NCI-H748 treated with DMSO at 0.1 percent for 48 hours (cell line): Measurements from ENCODE around the gene TMEM44.

ENCODE experiments used
- DNase-seq: peaks from one replicate; lab custom pipeline; 2025; lab: John Stamatoyannopoulos, UW

TMEM44 gene

DNA sequence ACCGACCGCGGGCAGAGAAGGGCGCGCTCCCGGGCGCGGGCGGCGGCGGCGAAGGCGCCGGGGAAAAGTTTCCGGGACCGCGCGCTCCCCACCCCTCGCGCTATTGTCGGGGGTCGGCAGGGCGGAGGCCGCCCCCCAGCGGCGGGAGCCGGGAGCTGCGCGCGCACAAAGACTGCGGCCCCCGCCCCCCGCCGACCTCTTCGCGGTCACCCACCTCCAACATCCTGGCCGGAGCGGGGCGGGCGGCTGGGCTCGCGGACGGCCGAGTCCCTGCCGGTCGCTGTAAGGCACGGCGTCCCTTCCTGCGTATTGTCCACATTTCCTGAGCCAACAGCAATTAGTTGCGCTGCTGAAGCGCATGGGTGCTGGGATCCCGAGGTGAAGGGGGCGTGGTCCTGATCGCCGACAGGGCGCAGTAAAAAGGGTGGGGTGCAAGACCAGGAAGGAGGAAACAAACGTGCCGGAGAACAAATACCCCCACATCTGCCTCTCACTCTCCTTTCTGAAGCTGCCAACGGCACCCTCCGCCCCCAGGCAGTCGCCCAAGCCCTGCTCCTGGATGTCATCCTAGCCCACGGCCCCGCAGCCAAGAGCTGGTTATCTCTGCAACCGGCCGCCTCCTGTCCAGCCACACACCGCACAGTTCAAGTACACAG, at the start of gene TMEM44:
Gene TMEM44 (minus strand): TSS at position 71 of the 656 bp plus-strand sequence. CDS start 204 bp downstream, outside the sequence.
- peak; percentile 57 for DNase-seq

DNA sequence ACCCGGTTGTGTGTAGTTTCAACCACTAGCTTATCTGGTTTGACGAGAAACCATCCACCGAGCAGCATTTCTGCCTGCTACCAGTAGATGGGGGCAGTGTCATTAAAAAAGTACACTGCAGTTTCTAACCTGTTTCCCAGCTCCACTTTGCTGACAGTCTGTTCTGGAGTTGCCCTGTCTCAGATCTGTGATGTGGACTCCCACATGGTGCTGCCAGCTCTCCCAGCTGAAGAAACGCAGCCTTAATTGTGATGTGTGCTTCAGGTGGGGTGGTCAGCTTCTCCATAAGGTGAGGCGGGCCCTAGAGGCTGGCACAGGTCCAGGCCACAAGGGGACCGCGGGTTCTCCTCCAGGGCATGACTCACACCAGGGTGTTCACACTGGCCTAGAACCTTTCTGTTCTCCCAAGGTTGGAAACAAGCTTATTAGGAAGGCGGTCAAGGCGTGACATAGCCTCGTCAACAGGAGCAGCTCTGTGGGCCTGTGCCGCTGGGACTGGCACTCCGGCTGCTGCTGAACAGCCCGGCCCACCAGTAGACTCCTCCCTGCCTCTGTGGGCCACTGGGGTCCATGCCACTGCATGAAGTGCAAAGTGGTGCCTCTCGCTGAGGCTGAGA, 49.6 kb upstream of the TMEM44 start:
- DNase-seq, result peak; percentile 43

DNA sequence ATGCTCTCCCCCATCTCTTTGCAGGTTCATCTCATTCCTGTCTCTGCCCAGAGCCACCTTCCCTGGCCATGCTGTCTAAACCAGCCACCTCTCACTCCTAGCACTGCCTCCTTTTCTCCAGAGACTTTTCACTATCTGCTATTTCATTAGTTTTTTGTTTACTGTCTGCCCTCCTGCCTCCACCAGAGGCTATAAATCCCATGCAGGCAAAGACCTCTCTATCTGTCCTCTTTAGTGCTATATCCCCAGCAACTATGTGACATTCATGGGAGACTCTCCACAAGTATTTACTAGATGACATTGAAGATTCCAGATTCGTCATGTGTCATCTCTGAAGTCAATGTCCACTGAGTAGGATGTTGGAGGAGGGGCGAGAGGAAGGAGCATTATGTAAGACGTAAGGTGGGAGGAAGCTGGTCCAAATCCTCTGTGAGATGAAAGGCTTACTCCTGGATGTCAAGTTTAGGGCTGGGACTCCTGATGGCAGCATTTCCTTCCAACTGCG, 49.0 kb upstream of the TMEM44 start:
- no peak for DNase-seq

- DNase-seq, result no peak
These were observed 47.8 kb upstream of the TMEM44 start for GRCh38 chr3:194680888-194681615.

DNA sequence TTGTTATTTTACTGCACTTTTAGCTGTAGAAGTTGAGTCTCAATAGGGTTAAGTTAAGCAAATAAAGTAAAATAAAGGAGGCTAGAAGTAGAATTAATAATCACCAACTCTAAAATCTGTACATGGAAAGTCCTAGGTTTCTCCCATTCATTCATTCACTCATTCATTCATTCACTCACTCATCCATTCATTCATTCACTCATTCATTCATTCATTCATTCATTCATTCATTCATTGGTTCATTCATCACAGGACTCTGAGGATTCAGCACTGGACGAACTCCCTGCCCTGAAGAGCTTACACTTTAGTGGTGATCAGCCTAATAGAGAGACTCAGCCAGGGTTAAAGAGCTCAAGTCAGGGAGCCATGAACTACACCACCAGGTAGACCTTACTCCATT, 43.3 kb upstream of the TMEM44 start:
- no peak for DNase-seq

GRCh38 chr3:194675680-194676079, 42.5 kb upstream of the TMEM44 start:
- no peak for DNase-seq

DNA sequence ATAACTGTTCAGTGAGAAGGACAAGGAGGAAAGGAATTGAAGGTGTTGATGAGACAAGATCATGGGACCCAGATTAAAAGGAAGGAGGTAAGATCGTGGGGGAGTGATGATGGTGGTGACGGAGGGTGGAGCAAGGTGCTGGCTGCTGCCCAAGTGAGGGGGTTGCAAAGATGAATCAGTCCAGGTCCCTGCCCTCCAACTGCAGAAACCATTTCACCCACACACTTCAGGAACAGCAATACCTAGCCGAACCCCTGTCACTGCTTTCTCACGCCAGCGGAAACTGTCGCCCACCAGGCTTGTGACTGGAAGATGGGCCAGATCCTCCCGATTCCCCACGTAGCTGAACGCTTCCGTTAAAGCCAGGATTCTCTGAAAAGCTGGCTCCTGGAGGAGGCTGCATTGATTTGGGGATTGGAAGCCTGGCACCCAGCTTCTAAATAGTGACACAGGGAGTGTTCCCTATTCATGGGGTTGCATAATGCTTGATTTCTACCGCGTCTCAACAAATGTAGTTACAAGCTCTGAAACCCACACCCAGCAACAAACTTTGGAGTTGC, 41.9 kb upstream of the TMEM44 start:
- DNase-seq, result no peak

DNA sequence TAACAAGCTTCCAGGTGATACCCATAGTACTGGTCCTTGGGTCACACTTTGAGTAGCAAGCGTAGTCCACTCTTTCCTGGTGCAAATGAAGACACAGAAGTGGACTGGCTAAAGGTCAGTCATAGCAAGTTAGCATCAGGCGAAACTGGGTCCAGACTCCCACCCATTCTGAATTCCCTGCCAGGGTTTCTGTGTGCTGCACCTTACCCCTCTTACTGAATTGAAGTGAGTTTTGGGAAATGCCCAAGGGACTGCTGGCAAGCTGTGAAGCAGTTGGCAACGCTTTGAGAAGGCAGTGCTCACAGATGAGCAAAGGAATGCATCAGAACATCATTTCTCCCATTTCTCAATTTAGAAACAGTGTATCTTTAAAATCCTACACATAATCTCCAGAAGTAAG, 40.5 kb upstream of the TMEM44 start:
- no peak for DNase-seq

- no peak for DNase-seq
These were observed 39.7 kb upstream of the TMEM44 start for GRCh38 chr3:194672876-194673275.

- DNase-seq, result peak; percentile 88
These were observed 38.9 kb upstream of the TMEM44 start, which contains the start of gene LSG1 for GRCh38 chr3:194671900-194672808. LSG1 (minus strand) TSS chr3:194672191; CDS start chr3:194672162, 29 bp downstream.

- peak; percentile 5 for DNase-seq
These were observed 38.3 kb upstream of the TMEM44 start for GRCh38 chr3:194671511-194671899.

DNA sequence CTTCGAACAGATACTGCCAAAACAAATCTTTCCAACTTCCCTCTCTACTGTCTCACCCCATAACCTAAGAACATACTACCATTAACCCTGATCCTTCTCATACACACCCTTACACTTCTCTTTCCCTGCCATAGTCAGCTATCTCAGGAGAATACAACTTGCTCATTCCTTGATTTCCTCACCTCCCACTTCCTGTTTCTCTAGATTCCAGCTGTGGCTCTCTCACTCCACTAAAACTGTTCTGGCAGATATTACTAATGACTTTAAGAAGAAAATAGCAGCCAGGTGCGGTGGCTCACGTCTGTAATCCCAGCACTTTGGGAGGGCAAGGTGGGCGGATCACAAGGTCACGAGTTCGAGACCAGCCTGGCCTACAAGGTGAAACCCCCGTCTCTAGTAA, 34.1 kb upstream of the TMEM44 start:
- no peak for DNase-seq

- no peak for DNase-seq
These were observed 31.6 kb upstream of the TMEM44 start for GRCh38 chr3:194664857-194665256.

GRCh38 chr3:194661946-194662345, 28.7 kb upstream of the TMEM44 start:
- no peak for DNase-seq

DNA sequence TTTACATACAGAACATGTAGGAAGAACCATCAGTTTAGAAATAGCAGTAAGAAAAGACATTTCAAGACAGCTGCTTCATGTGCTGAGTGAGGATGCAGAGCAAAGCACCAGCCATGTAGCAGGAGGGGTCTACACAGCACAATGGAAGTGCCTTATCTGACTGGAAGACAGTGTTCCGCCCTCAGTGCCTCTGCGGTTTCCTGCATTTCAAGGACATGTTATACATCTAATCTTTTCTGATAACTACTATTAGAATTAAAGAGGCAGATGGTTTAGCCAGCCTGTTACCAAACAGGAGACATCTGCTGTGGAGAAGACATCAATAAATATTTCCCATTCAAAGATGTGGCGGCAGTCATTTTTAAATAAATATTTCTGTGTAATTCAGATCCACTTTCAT, 28.2 kb upstream of the TMEM44 start:
- DNase-seq, result no peak

- no peak for DNase-seq
These were observed 26.6 kb upstream of the TMEM44 start for GRCh38 chr3:194659778-194660177.

GRCh38 chr3:194658477-194659242, 25.4 kb upstream of the TMEM44 start:
- no peak for DNase-seq

DNA sequence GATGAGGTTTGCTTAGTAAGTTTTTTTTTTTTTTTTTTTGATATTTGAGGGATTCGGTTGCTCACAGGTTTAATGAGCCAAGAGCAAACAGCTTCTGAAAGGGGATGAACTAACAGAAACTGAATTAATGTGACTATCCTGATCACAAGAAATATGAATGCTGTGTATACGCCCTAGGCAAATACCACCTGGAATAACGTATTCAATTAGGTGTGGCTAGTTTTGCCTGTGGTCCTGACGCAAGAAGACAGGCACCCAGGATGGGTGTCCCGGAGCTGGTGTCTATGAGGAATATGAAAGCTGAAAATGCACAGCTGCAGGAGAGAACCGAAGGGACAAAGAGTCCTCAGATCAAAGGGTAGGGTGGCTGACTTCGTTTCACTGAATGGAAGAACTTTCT, 24.2 kb upstream of the TMEM44 start:
- DNase-seq, result no peak

- DNase-seq, result no peak
These were observed 21.2 kb upstream of the TMEM44 start for GRCh38 chr3:194654443-194654842.

- no peak for DNase-seq
These were observed 14.5 kb upstream of the TMEM44 start for GRCh38 chr3:194647747-194648146.

DNA sequence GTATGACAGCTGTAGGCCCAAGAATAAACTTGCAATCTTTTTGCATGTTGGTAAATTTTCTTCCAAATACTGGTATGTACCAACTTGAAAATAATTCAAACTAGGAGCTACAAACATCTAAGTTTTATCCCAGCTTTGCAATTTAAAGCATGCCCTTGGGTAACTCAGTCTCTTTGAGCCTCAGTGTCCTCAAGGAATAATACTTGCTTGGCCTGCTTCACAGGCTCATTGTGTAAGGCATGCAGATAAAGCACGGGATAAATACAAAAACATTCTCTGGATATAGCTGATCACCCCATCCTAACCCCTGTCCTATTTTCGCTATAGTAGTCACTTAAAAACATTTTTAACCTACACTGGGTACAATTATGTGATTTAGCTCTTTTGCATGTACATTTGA, 9.6 kb upstream of the TMEM44 start:
- DNase-seq, result no peak
